HCT116 (cell line): ENCODE results near the gene SELL. TPM values are rescaled to one million over a fixed set of nuclear protein-coding genes. Genes with fewer than 3 reads are reported as not detected.

Experiments used
- ATAC-seq: fragments of 200-7000 bp; cut with Tn5 transposase; 2 replicates; pipeline ENCODE4 v1.9.1; 2020; ENCODE audit warnings: mild to moderate bottlenecking, moderate library complexity
- BruUV-seq: library from RNA; stranded (reverse); fragments of 400-500 nt; replicated peaks from 2 replicates; lab custom pipeline; 2021; lab: Mats Ljungman, UMichigan
- CTCF ChIA-PET: fragments of 300-600 bp; sonication (Branson Sonifier 250); formaldehyde crosslinking; loops from one replicate; lab custom pipeline; 2021; ENCODE audit warnings: antibody characterized with exemption; lab: Charles Lee
- POLR2A ChIA-PET: fragments of 300-600, 350-600 bp; sonication (Branson Sonifier 250); formaldehyde crosslinking; loops from one replicate; lab custom pipeline; 2021; ENCODE audit warnings: antibody characterized with exemption; lab: Charles Lee
- RAD21 ChIA-PET, 2 experiments: fragments of 300-600 bp; sonication (Branson Sonifier 250); formaldehyde crosslinking; loops; one replicate each; lab custom pipeline; 2023; ENCODE audit warnings: low total read pairs in 2 of 2; ENCODE audit not compliant: uncharacterized antibody in 2 of 2, unreplicated experiment in 2 of 2, low non-redundant PET in 1 of 2; lab: Charles Lee
- DNase-seq: peaks from one replicate; pipeline ENCODE4 v3.0.0-alpha.2; 2010; ENCODE audit warnings: low read depth, low spot score
- H2AFZ ChIP-seq: fragments of 200-600 bp; shearing (Covaris generic), sonication (generic); 2 replicates; pipeline ENCODE4 v1.6.1; 2017; ENCODE audit warnings: low read depth, mixed run types, mixed read lengths, antibody characterized with exemption, low read length; ENCODE audit not compliant: poor library complexity, severe bottlenecking
- H3K27ac ChIP-seq: 2 replicates; pipeline ENCODE4 v1.5.1; 2012; ENCODE audit warnings: low read depth, low read length
- H3K27me3 ChIP-seq: fragments of 200-600 bp; sonication (generic); 2 replicates; pipeline ENCODE4 v1.6.1; 2016; ENCODE audit warnings: mixed run types, low read length, mixed read lengths; ENCODE audit not compliant: insufficient read depth
- H3K36me3 ChIP-seq, 2 experiments: fragments of 200-500 bp in 1 of 2; fragments of 200-600 bp in 1 of 2; sonication (Bioruptor generic) in 1 of 2; sonication (generic) in 1 of 2; 2 replicates each; pipeline versions ENCODE4 v1.5.1 to v1.6.1; 2014 to 2016; ENCODE audit warnings: low read length in 2 of 2, inconsistent platforms in 1 of 2, mixed read lengths in 1 of 2, mixed run types in 1 of 2; ENCODE audit not compliant: insufficient read depth in 2 of 2, control insufficient read depth in 1 of 2
- H3K4me1 ChIP-seq, 2 experiments: fragments of 200-600 bp in 1 of 2; sonication (generic) in 1 of 2; 2 replicates each; pipeline versions ENCODE4 v1.5.1 to v1.6.1; 2012 to 2017; ENCODE audit warnings: low read length in 2 of 2, inconsistent platforms in 1 of 2, mild to moderate bottlenecking in 1 of 2, mixed read lengths in 1 of 2, mixed run types in 1 of 2, moderate library complexity in 1 of 2; ENCODE audit not compliant: insufficient read depth in 2 of 2, control insufficient read depth in 1 of 2
- H3K4me2 ChIP-seq: fragments of 200-600 bp; sonication (generic); 2 replicates; pipeline ENCODE4 v1.6.1; 2017; ENCODE audit warnings: mixed run types, low read length, mixed read lengths
- H3K4me3 ChIP-seq, 2 experiments: fragments of 200-600 bp in 1 of 2; sonication (generic) in 1 of 2; replicated peaks in 1 of 2; 2 replicates each; pipeline ENCODE4 v1.5.1; 2011 to 2016; ENCODE audit warnings: low read length in 2 of 2, control low read depth in 1 of 2, low read depth in 1 of 2, mild to moderate bottlenecking in 1 of 2, mixed read lengths in 1 of 2, mixed run types in 1 of 2
- H3K79me2 ChIP-seq: fragments of 200-600 bp; sonication (generic); 2 replicates; pipeline ENCODE4 v1.6.1; 2017; ENCODE audit warnings: mild to moderate bottlenecking, mixed run types, low read length, moderate library complexity, mixed read lengths; ENCODE audit not compliant: insufficient read depth
- H3K9ac ChIP-seq: fragments of 200-600 bp; sonication (generic); 2 replicates; pipeline ENCODE4 v1.6.1; 2016; ENCODE audit warnings: low read length, mixed read lengths
- H3K9me2 ChIP-seq: fragments of 200-600 bp; sonication (generic), shearing (Covaris generic); 2 replicates; pipeline ENCODE4 v1.6.1; 2017; ENCODE audit warnings: mixed run types, mild to moderate bottlenecking, moderate library complexity; ENCODE audit not compliant: insufficient read depth
- H3K9me3 ChIP-seq, 2 experiments: fragments of 200-500 bp in 1 of 2; fragments of 200-600 bp in 1 of 2; sonication (Bioruptor generic) in 1 of 2; sonication (generic) in 1 of 2; 2 replicates each; pipeline ENCODE4 v1.6.1; 2014 to 2017; ENCODE audit warnings: low read length in 2 of 2, mixed read lengths in 2 of 2, inconsistent platforms in 1 of 2, low read depth in 1 of 2, mild to moderate bottlenecking in 1 of 2, mixed run types in 1 of 2, moderate library complexity in 1 of 2; ENCODE audit not compliant: control insufficient read depth in 1 of 2, insufficient read depth in 1 of 2
- H4K20me1 ChIP-seq: fragments of 200-600 bp; sonication (generic), shearing (Covaris generic); 2 replicates; pipeline ENCODE4 v1.6.1; 2017; ENCODE audit warnings: mixed run types, mild to moderate bottlenecking, moderate library complexity; ENCODE audit not compliant: insufficient read depth
- CEBPB ChIP-seq: IDR thresholded peaks from 2 replicates; pipeline ENCODE4 v1.6.1; 2012; ENCODE audit warnings: low read depth
- SRF ChIP-seq: IDR thresholded peaks from 2 replicates; pipeline ENCODE4 v1.6.1; 2012; ENCODE audit warnings: low read depth
- YY1 ChIP-seq: IDR thresholded peaks from 2 replicates; pipeline ENCODE4 v1.6.1; 2011; ENCODE audit warnings: low read length, low read depth, moderate library complexity, mild to moderate bottlenecking; ENCODE audit not compliant: insufficient replicate concordance; ENCODE audit errors: extremely low read depth
- intact Hi-C: fragments of 100-400 bp; cut with micrococcal nuclease; formaldehyde crosslinking; loops from 2 replicates; pipeline ENCODE4 v1.10.0; 2022
- total RNA-seq: library from RNA; stranded (reverse); gene quantifications from one replicate; pipeline ENCODE4 v1.2.1, GENCODE V29; 2021; ENCODE audit not compliant: unreplicated experiment
- TF ChIP-seq, protein P1 (sequence below): IDR thresholded peaks from 2 replicates; pipeline ENCODE4 v1.6.1; 2011; ENCODE audit warnings: mild to moderate bottlenecking, low read length, moderate library complexity; ENCODE audit not compliant: insufficient replicate concordance; ENCODE audit errors: extremely low read depth
- TF ChIP-seq, protein P2 (sequence below), 3 experiments: fragments of 200-600 bp in 1 of 3; sonication (generic) in 1 of 3; IDR thresholded peaks in 2 of 3; conservative IDR thresholded peaks in 1 of 3; 2 replicates each; pipeline ENCODE4 v1.5.1; 2012 to 2017; ENCODE audit warnings: low read depth in 2 of 3, low read length in 2 of 3, antibody characterized with exemption in 1 of 3, borderline replicate concordance in 1 of 3, control low read depth in 1 of 3, mild to moderate bottlenecking in 1 of 3, mixed read lengths in 1 of 3, mixed run types in 1 of 3, moderate library complexity in 1 of 3; ENCODE audit not compliant: insufficient read depth in 1 of 3

SELL gene
- total RNA-seq, 1 experiment from 2014 or later = 4.1 TPM

GRCh38 chr1:169676001-169676400, 35.4 kb downstream of the SELL start:
- Histone ChIP-seq H3K9ac (no peak overlapping the region), H3K79me2 (no peaks in the 10 kb centered on the region), H3K27ac (no peak overlapping the region)
- TF ChIP-seq, protein P1, sequence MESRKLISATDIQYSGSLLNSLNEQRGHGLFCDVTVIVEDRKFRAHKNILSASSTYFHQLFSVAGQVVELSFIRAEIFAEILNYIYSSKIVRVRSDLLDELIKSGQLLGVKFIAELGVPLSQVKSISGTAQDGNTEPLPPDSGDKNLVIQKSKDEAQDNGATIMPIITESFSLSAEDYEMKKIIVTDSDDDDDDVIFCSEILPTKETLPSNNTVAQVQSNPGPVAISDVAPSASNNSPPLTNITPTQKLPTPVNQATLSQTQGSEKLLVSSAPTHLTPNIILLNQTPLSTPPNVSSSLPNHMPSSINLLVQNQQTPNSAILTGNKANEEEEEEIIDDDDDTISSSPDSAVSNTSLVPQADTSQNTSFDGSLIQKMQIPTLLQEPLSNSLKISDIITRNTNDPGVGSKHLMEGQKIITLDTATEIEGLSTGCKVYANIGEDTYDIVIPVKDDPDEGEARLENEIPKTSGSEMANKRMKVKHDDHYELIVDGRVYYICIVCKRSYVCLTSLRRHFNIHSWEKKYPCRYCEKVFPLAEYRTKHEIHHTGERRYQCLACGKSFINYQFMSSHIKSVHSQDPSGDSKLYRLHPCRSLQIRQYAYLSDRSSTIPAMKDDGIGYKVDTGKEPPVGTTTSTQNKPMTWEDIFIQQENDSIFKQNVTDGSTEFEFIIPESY = no peak
- TF ChIP-seq, protein P2, sequence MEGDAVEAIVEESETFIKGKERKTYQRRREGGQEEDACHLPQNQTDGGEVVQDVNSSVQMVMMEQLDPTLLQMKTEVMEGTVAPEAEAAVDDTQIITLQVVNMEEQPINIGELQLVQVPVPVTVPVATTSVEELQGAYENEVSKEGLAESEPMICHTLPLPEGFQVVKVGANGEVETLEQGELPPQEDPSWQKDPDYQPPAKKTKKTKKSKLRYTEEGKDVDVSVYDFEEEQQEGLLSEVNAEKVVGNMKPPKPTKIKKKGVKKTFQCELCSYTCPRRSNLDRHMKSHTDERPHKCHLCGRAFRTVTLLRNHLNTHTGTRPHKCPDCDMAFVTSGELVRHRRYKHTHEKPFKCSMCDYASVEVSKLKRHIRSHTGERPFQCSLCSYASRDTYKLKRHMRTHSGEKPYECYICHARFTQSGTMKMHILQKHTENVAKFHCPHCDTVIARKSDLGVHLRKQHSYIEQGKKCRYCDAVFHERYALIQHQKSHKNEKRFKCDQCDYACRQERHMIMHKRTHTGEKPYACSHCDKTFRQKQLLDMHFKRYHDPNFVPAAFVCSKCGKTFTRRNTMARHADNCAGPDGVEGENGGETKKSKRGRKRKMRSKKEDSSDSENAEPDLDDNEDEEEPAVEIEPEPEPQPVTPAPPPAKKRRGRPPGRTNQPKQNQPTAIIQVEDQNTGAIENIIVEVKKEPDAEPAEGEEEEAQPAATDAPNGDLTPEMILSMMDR (IDR thresholded peaks at IDR 0.05 in 2 of 3, conservative IDR thresholded peaks at IDR 0.05 in 1 of 3; ENCODE audit: borderline replicate concordance in 1 of 3, insufficient read depth in 1 of 3, low read depth in 2 of 3, low read length in 2 of 3) = no peak
- TF ChIP-seq CEBPB (no peak), YY1 (no peak), SRF (no peak)
- TF ChIP-seq, all 23 proteins: peak for 0
- ChIA-PET POLR2A (no interaction called here), CTCF (no interaction called here), RAD21 (no interaction called here)
- no peak overlapping the region for H3K4me3 ChIP-seq
- no peaks in the 10 kb centered on the region for H3K9me3 ChIP-seq
- H3K9me2 ChIP-seq = no peaks in the 10 kb centered on the region
- H3K4me1 ChIP-seq = no peaks in the 10 kb centered on the region
- H3K4me2 ChIP-seq = no peak overlapping the region
- no peaks in the 10 kb centered on the region for H3K36me3 ChIP-seq
- 0 out of 2 replicates have a peak, but pooled peaks cover under 1% of the 10 kb centered on the region for H3K27me3 ChIP-seq
- no peak overlapping the region for H2AFZ ChIP-seq
- H4K20me1 ChIP-seq = no peaks in the 10 kb centered on the region
- ATAC-seq (no peak), DNase-seq (no peak)
- BruUV-seq = no TSS peak
- intact Hi-C loops = no loop called here
